HUES6 (cell line): ENCODE results near the gene PNPO.

Experiments
- H3K27ac ChIP-seq: 2 replicates; pipeline ENCODE4 v1.7.0; 2013; ENCODE audit warnings: low read depth, mild to moderate bottlenecking, low read length, inconsistent platforms
- H3K27me3 ChIP-seq: 2 replicates; pipeline ENCODE4 v1.6.1; 2013; ENCODE audit warnings: low read length; ENCODE audit not compliant: control insufficient read depth, insufficient read depth
- H3K36me3 ChIP-seq: 2 replicates; pipeline ENCODE4 v1.6.1; 2013; ENCODE audit warnings: low read length; ENCODE audit not compliant: control insufficient read depth, insufficient read depth
- H3K4me1 ChIP-seq: 2 replicates; pipeline ENCODE4 v1.6.1; 2013; ENCODE audit warnings: low read length; ENCODE audit not compliant: control insufficient read depth, insufficient read depth
- H3K4me3 ChIP-seq: 2 replicates; pipeline ENCODE4 v1.5.1; 2013; ENCODE audit warnings: low read depth, low read length
- H3K9ac ChIP-seq: one replicate; pipeline ENCODE4 v1.6.1; 2013; ENCODE audit warnings: mild to moderate bottlenecking, low read length
- H3K9me3 ChIP-seq: 2 replicates; pipeline ENCODE4 v1.6.1; 2013; ENCODE audit warnings: low read depth, low read length; ENCODE audit not compliant: control insufficient read depth, insufficient read depth

The PNPO gene

DNA sequence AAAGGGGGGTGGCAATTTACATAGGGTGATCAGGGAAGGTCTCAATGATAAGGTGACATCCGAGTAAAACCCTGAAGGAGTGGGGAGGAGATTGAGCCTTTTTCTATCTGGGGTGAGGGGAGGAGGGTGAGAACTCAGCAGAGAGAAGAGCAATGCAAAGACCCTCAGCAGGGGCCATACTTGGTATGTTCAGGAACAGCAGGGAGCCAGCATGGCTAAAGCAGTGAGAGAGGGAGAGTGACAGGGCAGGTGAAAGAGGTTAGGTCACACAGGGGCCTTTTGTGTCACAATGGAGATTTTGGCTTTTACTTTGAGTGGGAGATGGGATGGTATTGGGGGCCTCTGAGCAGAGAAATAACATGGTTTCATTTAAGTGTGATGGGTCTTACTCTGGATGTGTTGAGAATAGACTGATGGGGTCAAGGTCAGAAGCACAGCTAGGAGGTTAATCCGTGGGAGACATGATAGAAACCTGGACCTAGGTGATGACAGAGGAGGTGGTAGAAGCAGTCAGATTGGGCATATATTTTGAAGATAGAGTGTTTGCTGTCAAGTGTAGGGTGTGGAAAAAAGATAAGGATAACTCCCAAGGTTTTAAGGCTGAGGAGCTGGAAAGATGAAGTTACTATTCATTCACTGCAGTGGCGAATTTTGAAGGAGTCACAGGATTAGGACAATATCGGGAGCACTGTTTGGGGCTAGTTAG is 39.2 kb upstream of the PNPO start:
- Histone ChIP-seq H3K9me3 (no peaks in the 10 kb centered on the region), H3K36me3 (no peaks in the 10 kb centered on the region), H3K9ac (peak overlapping the region; percentile 39), H3K27ac (peak overlapping the region; percentile 59; the same call in 1 of the 2 replicates), H3K4me3 (peak overlapping the region; percentile 33), H3K4me1 (peaks cover 54% of the 10 kb centered on the region), H3K27me3 (no peaks in the 10 kb centered on the region)

DNA sequence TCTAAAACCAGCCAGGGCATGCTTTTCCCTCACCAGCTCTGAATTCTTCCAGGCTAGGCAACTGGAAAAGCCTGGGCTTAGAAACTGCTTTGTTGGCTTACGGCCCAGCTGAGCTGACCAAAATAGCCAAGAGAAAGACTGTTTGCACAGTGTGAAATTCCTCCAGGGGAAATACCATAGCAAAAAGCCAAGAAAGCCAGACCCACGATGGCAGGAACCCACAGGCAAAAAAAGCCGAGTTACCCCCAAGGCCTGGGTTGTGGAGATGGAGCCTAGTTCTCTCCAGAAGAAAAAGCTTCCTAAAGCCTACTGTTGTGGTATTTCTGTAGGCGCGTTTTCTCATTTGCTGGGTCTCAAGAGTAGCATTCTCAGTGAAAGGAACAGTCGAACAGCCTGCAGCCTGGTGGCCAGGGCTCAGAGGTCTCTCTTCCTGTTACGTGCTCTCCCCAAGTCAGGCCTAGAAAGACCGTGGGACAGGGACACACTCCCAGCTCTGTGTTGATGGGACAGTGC is 36.1 kb upstream of the PNPO start:
- Histone ChIP-seq H3K4me1 (peaks cover 39% of the 10 kb centered on the region), H3K27me3 (no peaks in the 10 kb centered on the region), H3K36me3 (no peaks in the 10 kb centered on the region), H3K4me3 (no peak overlapping the region), H3K9me3 (no peaks in the 10 kb centered on the region), H3K9ac (no peak overlapping the region), H3K27ac (peak overlapping the region; percentile 22; the same call in 1 of the 2 replicates)

DNA sequence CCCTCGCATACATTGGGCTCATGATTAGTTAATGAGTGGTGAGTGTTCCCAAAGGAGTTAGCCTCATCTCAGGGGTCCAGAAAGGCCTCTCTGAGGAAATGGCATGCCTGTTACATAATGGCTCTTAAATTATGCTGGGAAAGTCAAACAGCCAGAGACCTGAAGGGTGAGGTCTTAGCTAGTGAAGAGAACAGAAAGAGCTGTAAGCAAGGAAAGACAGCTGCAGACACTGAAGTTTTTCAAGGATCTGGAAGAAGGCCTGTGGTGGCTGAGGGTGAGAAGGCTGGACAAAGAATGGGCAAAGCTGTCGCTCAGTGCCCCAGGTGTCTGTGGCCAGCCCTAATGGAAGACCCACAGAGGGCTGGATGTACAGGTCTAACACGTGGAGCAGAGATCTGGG is 34.9 kb upstream of the PNPO start:
- no peak overlapping the region for H3K9ac ChIP-seq
- no peak overlapping the region for H3K4me3 ChIP-seq
- no peaks in the 10 kb centered on the region for H3K36me3 ChIP-seq
- H3K9me3 ChIP-seq = no peaks in the 10 kb centered on the region
- H3K27ac ChIP-seq = no peak overlapping the region
- H3K27me3 ChIP-seq = no peaks in the 10 kb centered on the region
- peaks cover 28% of the 10 kb centered on the region for H3K4me1 ChIP-seq

DNA sequence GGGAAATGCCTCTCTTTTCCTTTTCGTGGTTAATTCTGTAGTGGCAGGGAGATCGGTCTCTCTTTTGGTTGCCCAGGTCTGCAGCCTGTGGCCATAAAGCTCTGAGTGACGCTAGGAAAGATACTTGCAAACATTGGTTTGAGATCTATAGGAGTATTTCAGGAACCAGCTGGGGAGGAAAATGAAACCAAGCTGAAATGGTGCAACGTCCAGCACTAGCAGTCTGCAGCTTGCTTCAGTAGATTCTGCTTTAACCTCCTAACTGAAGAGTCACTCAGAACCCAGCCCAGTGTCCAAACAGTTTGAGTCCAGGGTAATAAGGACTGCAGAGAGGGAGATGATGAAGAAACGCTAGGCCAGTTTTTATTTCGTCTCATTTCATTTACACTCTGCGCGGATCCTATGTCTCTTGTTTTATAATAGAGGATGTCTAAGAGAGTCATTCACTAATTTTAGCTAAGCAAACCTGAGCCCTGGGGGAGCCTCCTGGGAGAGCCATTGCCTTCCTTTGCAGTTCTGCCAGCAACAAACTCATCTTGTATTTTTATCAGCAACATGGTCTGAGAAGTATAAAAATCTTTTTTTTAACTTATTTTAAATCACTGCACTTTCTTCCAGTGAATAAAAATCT is 33.3 kb upstream of the PNPO start:
- Histone ChIP-seq H3K4me3 (no peak overlapping the region), H3K4me1 (peaks cover 15% of the 10 kb centered on the region), H3K9ac (no peak overlapping the region), H3K27me3 (no peaks in the 10 kb centered on the region), H3K36me3 (no peaks in the 10 kb centered on the region), H3K27ac (no peak overlapping the region), H3K9me3 (no peaks in the 10 kb centered on the region)

DNA sequence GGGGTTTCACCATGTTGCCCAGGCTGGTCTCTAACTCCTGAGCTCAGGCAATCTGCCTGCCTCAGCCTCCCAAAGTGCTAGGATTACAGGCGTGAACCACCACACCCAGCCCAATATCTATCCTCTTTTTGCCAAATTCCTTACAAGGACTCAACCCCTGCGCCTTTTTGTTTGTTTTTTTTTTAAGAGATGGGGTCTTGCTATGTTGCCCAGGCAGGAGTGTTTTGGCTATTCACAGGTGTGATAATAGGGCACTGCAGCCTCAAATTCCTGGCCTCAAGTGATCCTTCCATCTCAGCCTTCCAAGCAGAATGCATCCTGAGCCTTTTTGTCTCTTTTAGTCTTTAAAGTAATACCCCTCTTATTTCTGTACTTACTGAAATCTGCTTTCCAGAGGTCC is 28.3 kb upstream of the PNPO start:
- Histone ChIP-seq H3K27me3 (no peaks in the 10 kb centered on the region), H3K36me3 (peaks cover 17% of the 10 kb centered on the region), H3K4me1 (no peaks in the 10 kb centered on the region), H3K4me3 (no peak overlapping the region), H3K9ac (no peak overlapping the region), H3K27ac (no peak overlapping the region), H3K9me3 (no peaks in the 10 kb centered on the region)

DNA sequence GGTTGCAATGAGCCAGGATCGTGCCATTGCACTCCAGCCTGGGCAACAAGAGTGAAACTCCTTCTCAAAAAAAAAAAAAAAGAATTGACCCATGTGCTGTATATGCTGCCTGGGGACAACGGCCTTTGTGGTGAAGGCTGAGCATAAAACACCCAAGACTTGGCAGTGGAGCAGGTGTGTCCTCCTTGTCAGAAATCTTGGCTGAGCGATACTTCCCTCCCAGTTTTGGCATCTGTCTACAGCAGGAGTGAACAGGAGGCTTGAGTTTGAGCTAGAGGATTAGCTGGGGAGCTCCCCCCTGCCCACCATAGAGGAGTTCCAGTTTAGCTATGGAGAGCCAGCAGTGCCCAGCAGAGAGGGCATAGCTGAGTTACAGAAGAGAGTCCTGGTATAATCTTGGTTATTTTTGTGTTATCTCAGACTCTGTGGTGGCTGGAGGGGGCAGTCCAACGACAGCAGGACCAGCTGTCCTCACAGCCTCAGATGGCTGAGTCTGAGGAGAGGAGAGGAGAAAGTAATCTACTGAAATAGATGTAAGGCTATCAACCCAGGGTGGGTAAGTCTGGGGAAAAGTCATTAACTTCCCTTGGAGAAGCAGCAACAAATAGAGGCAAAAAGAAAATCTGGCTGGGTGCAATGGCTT is 26.9 kb upstream of the PNPO start:
- no peak overlapping the region for H3K4me3 ChIP-seq
- H3K36me3 ChIP-seq = peaks cover 17% of the 10 kb centered on the region
- no peaks in the 10 kb centered on the region for H3K4me1 ChIP-seq
- H3K27ac ChIP-seq = no peak overlapping the region
- H3K9ac ChIP-seq = no peak overlapping the region
- H3K27me3 ChIP-seq = no peaks in the 10 kb centered on the region
- no peaks in the 10 kb centered on the region for H3K9me3 ChIP-seq

DNA sequence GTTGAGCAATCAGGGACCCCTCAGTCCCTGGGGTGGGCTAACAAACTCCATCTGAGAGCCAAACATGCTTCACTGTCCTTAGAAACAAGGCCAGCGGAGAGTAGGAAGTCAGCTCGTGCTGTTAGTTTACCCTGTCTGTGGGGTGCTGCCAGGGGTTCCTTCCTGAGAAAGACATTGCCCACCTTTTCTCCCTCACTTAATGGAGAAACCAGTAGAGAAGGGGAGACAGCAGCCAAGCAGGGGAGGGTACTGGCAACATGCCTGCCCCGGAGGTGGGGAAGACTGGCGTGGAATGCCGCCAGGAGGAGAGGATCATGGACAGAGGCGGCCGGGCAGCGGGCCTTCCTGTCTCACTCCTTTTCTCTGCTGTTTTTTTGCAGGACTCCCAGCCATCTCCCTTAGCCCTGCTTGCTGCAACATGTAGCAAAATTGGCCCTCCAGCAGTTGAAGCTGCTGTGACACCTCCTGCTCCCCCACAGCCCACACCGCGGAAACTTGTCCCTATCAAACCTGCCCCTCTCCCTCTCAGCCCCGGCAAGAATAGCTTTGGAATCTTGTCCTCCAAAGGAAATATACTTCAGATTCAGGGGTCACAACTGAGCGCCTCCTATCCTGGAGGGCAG is 25.5 kb upstream of the PNPO start:
- Histone ChIP-seq H3K4me3 (no peak overlapping the region), H3K4me1 (no peaks in the 10 kb centered on the region), H3K27ac (no peak overlapping the region), H3K27me3 (no peaks in the 10 kb centered on the region), H3K9me3 (no peaks in the 10 kb centered on the region), H3K9ac (no peak overlapping the region), H3K36me3 (peaks cover 17% of the 10 kb centered on the region)

DNA sequence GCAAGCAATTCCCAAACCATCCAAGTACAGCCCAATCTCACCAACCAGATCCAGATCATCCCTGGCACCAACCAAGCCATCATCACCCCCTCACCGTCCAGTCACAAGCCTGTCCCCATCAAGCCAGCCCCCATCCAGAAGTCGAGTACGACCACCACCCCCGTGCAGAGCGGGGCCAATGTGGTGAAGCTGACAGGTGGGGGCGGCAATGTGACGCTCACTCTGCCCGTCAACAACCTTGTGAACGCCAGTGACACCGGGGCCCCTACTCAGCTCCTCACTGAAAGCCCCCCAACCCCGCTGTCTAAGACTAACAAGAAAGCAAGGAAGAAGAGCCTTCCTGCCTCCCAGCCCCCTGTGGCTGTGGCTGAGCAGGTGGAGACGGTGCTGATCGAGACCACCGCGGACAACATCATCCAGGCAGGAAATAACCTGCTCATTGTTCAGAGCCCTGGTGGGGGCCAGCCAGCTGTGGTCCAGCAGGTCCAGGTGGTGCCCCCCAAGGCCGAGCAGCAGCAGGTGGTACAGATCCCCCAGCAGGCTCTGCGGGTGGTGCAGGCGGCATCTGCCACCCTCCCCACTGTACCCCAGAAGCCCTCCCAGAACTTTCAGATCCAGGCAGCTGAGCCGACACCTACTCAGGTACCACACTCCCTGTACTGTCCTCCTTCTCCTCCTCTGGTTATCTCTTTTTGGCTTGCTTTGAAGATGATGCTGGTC is 24.7 kb upstream of the PNPO start:
- H3K27ac ChIP-seq = no peak overlapping the region

DNA sequence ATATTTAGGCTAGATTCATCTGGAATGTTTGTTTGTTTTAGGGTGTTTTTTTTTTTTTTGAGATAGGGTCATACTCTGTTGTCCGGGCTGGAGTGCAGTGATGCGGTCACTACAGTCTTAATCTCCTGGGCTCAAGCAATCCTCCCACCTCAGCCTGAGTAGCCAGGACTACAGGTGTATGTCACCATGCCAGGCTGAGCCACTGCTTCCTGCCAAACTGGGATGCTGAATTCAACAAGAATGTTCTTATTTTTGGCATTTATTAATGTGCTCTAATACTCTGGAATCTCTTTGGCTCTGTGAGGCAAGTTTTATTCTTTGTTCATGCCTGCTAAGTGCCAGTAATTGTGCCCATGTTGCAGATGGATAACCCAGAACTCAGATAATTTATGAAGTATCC is 23.8 kb upstream of the PNPO start:
- Histone ChIP-seq H3K36me3 (peaks cover 19% of the 10 kb centered on the region), H3K4me1 (no peaks in the 10 kb centered on the region), H3K9ac (no peak overlapping the region), H3K4me3 (no peak overlapping the region), H3K9me3 (no peaks in the 10 kb centered on the region), H3K27ac (no peak overlapping the region), H3K27me3 (no peaks in the 10 kb centered on the region)

More for the DNA sequence above, 24.7 kb upstream of the PNPO start:
- Histone ChIP-seq H3K9ac (no peak overlapping the region), H3K4me3 (no peak overlapping the region), H3K4me1 (no peaks in the 10 kb centered on the region), H3K27me3 (no peaks in the 10 kb centered on the region), H3K9me3 (no peaks in the 10 kb centered on the region), H3K36me3 (peaks cover 17% of the 10 kb centered on the region)

DNA sequence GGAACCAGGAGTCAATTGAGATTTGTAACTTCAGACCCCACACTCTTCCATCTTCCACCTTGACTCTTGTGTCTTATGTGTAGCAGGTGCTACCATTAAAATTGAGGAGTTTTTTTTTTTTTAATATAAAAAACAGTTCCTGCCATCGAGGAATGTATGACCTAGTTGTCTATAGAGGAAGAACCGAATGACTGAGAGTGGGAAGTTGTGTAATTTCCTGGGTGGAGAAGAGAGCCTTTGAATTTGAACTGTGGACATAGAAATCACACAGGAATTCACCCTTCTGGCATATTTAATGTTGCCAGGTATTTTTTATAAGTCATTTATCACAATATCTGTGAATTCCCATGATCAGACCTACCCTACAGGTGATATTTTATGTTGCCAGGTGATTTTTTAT is 23.4 kb upstream of the PNPO start:
- Histone ChIP-seq H3K27me3 (no peaks in the 10 kb centered on the region), H3K9ac (no peak overlapping the region), H3K27ac (no peak overlapping the region), H3K36me3 (peaks cover 23% of the 10 kb centered on the region), H3K4me1 (no peaks in the 10 kb centered on the region), H3K4me3 (no peak overlapping the region), H3K9me3 (no peaks in the 10 kb centered on the region)
